GM12891 (cell line): ENCODE measurements around the gene NEUROD6.

Source experiments
- DNase-seq: peaks from one replicate; pipeline ENCODE4 v3.0.0; 2011; ENCODE audit warnings: low spot score; ENCODE audit not compliant: insufficient read length
- FAIRE-seq: peaks from 2 replicates; lab custom pipeline; 2011; peaks lifted over from hg19 to GRCh38; lab: Jason Lieb, UNC
- PAX5 ChIP-seq: IDR thresholded peaks from 2 replicates; pipeline ENCODE4 v1.6.1; 2011; ENCODE audit warnings: low read length, moderate library complexity, mild to moderate bottlenecking; ENCODE audit not compliant: insufficient read depth, severe bottlenecking
- POLR2A ChIP-seq: IDR thresholded peaks from 2 replicates; pipeline ENCODE4 v1.6.1; 2011; ENCODE audit warnings: low read depth, low read length, control low read depth
- POLR2AphosphoS5 ChIP-seq: IDR thresholded peaks from 2 replicates; pipeline ENCODE4 v1.6.1; 2011; ENCODE audit warnings: low read depth, low read length, control low read depth
- POU2F2 ChIP-seq: IDR thresholded peaks from 2 replicates; pipeline ENCODE4 v1.6.1; 2011; ENCODE audit warnings: low read depth, mild to moderate bottlenecking, control low read depth, low read length, moderate library complexity
- SPI1 ChIP-seq: IDR thresholded peaks from 2 replicates; pipeline ENCODE4 v1.6.1; 2011; ENCODE audit warnings: low read depth, low read length, control low read depth
- TAF1 ChIP-seq: IDR thresholded peaks from 2 replicates; pipeline ENCODE4 v1.6.1; 2011; ENCODE audit warnings: low read depth, low read length, control low read depth

NEUROD6 gene

DNA sequence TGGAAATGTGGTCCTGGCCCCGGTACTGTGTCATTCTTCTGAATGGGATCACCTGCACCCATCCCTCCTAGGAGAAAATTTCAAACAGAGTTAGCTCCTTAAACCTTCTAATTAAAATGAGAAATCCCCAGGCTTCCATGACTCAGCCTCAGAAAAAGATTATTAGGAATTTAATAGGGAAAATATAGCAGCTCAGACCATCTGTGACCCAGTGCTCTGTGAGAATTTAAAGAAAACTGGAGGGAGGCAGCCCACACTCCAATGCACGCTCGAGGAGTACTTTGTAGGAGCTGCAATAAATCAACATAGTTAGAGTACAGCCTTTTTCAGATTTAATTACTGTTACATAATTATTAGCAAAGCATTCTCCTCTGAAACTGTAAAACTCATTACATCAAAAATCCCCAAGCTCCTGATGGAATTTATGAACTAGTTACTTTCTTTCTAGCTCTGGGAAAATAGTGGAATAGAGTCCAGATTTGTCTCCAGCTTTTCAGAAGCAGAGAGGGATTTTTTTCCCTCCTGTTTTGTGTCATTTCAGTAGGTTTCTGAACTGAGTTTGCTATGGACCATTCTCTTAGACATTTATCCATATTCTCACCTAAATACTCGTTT is 30.1 kb downstream of the NEUROD6 start:
- no peak for FAIRE-seq
- no peak for TF ChIP-seq POLR2AphosphoS5
- TF ChIP-seq TAF1: no peak
- no peak for TF ChIP-seq POU2F2
- no peak for TF ChIP-seq POLR2A
- TF ChIP-seq PAX5: no peak
- TF ChIP-seq SPI1: no peak
- no peak for DNase-seq

DNA sequence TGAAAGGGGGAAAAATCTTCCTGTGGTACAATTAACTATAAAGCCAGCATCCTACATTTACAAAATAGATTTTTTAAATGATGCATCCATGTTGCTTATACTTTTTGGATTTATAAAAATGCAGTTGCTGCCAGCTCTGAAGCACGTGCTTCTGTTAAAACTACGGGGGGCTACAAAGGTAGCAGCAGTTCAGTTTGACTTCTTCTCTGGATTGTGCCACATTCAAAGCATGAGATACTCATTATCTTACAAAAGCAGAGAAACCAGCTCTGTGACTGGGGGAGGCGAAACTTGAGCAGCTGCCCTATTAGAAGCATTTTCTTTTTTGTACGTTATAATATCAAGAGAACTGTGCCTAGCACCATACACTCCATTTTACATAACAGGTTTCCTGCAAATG is 31.1 kb downstream of the NEUROD6 start:
- TF ChIP-seq SPI1: no peak
- no peak for TF ChIP-seq POLR2AphosphoS5
- no peak for TF ChIP-seq TAF1
- no peak for TF ChIP-seq PAX5
- no peak for TF ChIP-seq POLR2A
- no peak for TF ChIP-seq POU2F2
- FAIRE-seq (no peak), DNase-seq (no peak)

DNA sequence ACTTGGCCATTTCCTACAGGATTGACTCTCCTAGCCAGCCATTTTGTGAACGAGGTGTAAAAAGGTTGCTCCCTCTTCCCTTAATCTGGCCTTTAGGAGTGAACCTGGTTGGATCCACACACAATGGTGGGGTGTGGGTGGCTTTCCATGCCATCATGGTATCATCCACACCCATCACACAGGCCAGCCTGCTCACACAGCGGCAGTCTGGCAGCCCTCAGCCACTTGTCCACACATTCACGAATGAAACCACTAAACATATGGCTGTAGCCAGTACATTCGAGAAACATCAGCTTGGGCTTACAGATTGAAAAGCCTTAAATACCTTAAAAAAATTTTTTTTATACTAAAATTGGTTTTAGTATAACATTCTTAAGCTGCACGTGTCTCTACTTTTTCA is 31.9 kb downstream of the NEUROD6 start:
- FAIRE-seq (no peak), DNase-seq (no peak)
- TF ChIP-seq TAF1 (no peak), POLR2A (no peak), PAX5 (no peak), POU2F2 (no peak), POLR2AphosphoS5 (no peak), SPI1 (no peak)

DNA sequence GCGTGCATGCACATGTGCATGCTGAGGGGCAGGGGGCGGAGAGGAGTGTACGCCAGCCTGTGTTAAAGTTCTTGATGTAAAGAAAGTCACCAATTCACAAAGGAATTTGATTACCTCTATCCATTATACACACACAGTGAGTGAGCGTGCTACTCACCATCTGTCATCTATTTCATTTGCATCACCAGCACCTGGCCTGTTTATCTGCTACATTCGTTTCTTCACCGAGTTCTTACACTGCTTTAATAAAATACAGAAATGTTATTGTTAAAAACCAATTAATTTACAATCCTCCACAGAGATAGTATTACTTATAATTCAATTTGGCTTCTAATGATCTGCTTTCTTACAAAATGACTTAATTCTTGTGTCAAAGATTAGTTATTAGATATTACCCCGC is 32.6 kb downstream of the NEUROD6 start:
- no peak for TF ChIP-seq POU2F2
- TF ChIP-seq POLR2AphosphoS5: no peak
- no peak for TF ChIP-seq POLR2A
- no peak for TF ChIP-seq PAX5
- no peak for TF ChIP-seq TAF1
- TF ChIP-seq SPI1: no peak
- no peak for DNase-seq
- FAIRE-seq: no peak

DNA sequence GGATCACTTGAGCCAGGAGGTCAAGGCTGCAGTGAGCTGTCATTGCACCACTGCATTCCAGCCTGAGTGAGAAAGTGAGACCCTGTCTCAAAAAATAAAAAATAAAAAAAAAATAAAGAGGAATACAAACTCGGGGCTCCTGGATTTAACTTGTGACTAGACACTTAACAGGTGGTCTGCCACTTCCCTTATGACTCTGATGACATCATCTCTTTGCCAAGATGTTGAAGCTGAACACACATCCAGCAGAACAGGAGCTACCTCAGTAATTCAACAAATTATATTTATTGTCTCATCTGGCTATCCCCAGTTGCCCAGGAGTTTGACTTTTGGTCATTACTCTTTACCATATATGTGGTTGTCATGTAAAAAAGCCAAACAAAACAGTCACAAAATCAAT is 35.3 kb downstream of the NEUROD6 start:
- DNase-seq (no peak), FAIRE-seq (no peak)
- TF ChIP-seq POLR2AphosphoS5: no peak

- no peak for TF ChIP-seq SPI1
- no peak for TF ChIP-seq POLR2AphosphoS5
- DNase-seq: no peak
- FAIRE-seq: no peak
These were observed 36.1 kb downstream of the NEUROD6 start for GRCh38 chr7:31304446-31304845.

- FAIRE-seq (no peak), DNase-seq (no peak)
- no peak for TF ChIP-seq POLR2A
- TF ChIP-seq SPI1: no peak
- no peak for TF ChIP-seq POLR2AphosphoS5
- no peak for TF ChIP-seq TAF1
- no peak for TF ChIP-seq POU2F2
- TF ChIP-seq PAX5: no peak
These were observed 38.2 kb downstream of the NEUROD6 start for GRCh38 chr7:31302356-31302755.

DNA sequence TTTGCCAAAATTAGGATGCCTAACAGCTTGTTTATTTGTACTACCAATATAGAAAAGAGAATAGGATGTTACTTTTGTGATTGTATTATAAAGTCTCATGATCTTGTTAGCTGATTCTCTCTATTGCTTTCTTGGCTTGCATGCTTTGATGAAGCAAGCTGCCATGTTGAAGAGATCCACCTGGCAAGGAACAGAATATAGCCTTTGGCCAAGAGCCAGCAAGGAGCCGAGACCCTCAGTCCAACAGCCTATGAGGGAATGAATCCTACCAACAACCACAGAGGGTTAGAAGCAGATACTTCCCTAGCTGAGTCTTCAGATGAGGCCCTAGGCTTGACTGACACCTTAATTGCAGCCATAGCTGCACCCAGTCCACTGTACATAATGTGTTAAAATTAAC is 41.2 kb downstream of the NEUROD6 start:
- FAIRE-seq (no peak), DNase-seq (no peak)
- TF ChIP-seq POLR2AphosphoS5: no peak

DNA sequence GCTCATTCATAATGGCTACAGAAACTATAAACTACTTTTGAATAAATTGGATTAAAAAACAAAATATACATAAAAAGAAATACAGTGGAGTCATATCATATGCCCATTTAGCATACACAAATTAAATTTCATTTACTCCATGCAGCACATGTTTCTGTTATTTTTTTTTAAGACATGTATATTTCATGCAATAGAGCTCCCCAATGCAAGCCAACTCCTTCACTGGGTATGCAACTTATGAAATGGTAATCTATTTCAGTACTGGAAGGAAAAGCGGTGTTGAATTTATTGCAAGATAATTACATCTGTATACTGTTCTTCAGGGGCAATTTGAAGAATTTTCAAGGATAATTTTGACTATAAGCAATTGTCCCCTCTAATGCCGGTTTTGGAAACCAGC is 49.9 kb downstream of the NEUROD6 start:
- TF ChIP-seq POLR2A (no peak), PAX5 (no peak), POU2F2 (no peak), POLR2AphosphoS5 (no peak), TAF1 (no peak), SPI1 (no peak)
- FAIRE-seq: no peak

More for the DNA sequence above, 49.9 kb downstream of the NEUROD6 start:
- DNase-seq: no peak
